Measurements from ENCODE around the gene SEL1L. TPM values are rescaled to one million over a fixed set of nuclear protein-coding genes. Genes with fewer than 3 reads are reported as not detected.

SEL1L gene
- polyA plus RNA-seq, 3 donors = 14.4 to 48.4 (median 42.5) TPM

GRCh38 chr14:81519200-81520011 lies 14.2 kb downstream of the SEL1L start:
- peak; percentile 73 to 86 (median 82) for DNase-seq
- Histone ChIP-seq H3K36me3 (replicated peaks in 1 of 2; ENCODE audit: control insufficient read depth in 1 of 2, insufficient read depth in 2 of 2, low read length in 2 of 2) (peaks cover 58 to 72% of the 10 kb centered on the region in 2 donors), H3K27me3 (ENCODE audit: control insufficient read depth in 2 of 2, insufficient read depth in 2 of 2, low read length in 2 of 2) (no peaks in the 10 kb centered on the region), H3K4me1 (ENCODE audit: control insufficient read depth in 1 of 2, insufficient read depth in 2 of 2, low read length in 2 of 2) (peaks cover 27 to 33% of the 10 kb centered on the region in 2 donors), H3K4me2 (replicated peaks; ENCODE audit: extremely low read depth, low read length, poor library complexity, severe bottlenecking) (peak overlapping the region; percentile 47), H2AFZ (ENCODE audit: insufficient read depth, low read depth, low read length, poor library complexity, severe bottlenecking) (peak overlapping the region; percentile 47), H4K20me1 (ENCODE audit: insufficient read depth, low read length) (peaks cover 21% of the 10 kb centered on the region), H3K27ac (ENCODE audit: low read depth in 1 of 2, low read length in 2 of 2) (peak overlapping the region in 1 of 2 donors; percentile 88), H3K79me2 (ENCODE audit: insufficient read depth, low read length) (peaks cover 54% of the 10 kb centered on the region), H3K9ac (ENCODE audit: insufficient read depth, low read length, poor library complexity, severe bottlenecking) (peak overlapping the region; percentile 52), H3K4me3 (replicated peaks in 1 of 3; ENCODE audit: low read depth in 2 of 3, low read length in 3 of 3) (peak overlapping the region in 2 of 3 experiments; percentile 9 to 44), H3K9me3 (replicated peaks in 1 of 2; ENCODE audit: control insufficient read depth in 1 of 2, insufficient read depth in 1 of 2, low read length in 2 of 2) (no peaks in the 10 kb centered on the region)
- H3K4me1 Mint-ChIP-seq = peaks cover 27% of the 10 kb centered on the region
- peaks cover 61 to 72% of the 10 kb centered on the region in 2 donors for H3K36me3 Mint-ChIP-seq
- TF ChIP-seq CTCF (IDR thresholded peaks at IDR 0.05) = no peak
- H3K27ac Mint-ChIP-seq = peak overlapping the region; percentile 91 to 96 (median 93)
- peaks cover 0 to 3% (median 0%) of the 10 kb centered on the region in 7 donors for H3K9me3 Mint-ChIP-seq
- WGBS (ENCODE audit: insufficient coverage) = 48% methylated on average over 3 of the region's 3 CpGs
- H3K27me3 Mint-ChIP-seq (ENCODE audit: low read depth in 3 of 3) = no peaks in the 10 kb centered on the region
- peak overlapping the region; percentile 31 to 76 for H3K4me3 Mint-ChIP-seq
- intact Hi-C loops (cut with micrococcal nuclease) = no loop called here

DNA sequence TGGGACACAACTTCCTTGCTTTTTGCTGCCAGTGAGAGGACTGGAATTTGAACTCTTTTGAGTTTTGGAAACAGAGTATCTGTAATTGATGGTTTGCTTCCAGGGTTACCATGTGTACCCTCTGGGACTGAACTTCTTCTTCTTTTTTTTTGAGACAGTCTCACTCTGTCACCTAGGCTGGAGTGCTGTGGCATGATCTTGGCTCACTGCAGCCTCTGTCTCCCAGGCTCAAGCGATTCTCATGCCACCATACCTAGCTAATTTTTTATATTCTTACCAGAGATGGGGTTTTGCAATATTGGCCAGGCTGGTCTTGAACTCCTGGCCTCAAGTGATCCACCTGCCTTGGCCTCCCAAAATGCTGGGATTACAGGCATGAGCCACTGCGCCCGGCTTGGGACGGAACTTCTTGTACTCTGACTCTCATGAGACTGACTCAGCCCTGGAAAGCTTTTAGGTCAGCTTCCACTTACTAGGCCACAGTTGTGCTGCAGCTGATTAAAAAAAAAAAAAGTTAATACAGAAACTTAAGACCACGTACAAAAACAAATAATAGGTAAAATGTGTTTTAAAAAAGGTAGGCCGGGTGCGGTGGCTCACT lies 15.8 kb downstream of the SEL1L start:
- H3K27ac ChIP-seq (ENCODE audit: low read depth in 1 of 2, low read length in 2 of 2) = no peak overlapping the region
- H3K36me3 ChIP-seq (replicated peaks in 1 of 2; ENCODE audit: control insufficient read depth in 1 of 2, insufficient read depth in 2 of 2, low read length in 2 of 2) = peaks cover 49 to 72% of the 10 kb centered on the region in 2 donors
- peaks cover 28 to 33% of the 10 kb centered on the region in 2 donors for H3K4me1 ChIP-seq (ENCODE audit: control insufficient read depth in 1 of 2, insufficient read depth in 2 of 2, low read length in 2 of 2)
- H3K79me2 ChIP-seq (ENCODE audit: insufficient read depth, low read length) = peaks cover 49% of the 10 kb centered on the region
- Mint-ChIP-seq H3K4me3 (no peak overlapping the region), H3K9me3 (peaks cover 0 to 7% (median 0%) of the 10 kb centered on the region in 7 donors), H3K27ac (peak overlapping the region in 1 of 7 donors; percentile 10), H3K4me1 (peaks cover 25% of the 10 kb centered on the region), H3K27me3 (ENCODE audit: low read depth in 3 of 3) (no peaks in the 10 kb centered on the region), H3K36me3 (peaks cover 59 to 70% of the 10 kb centered on the region in 2 donors)
- no peak for TF ChIP-seq CTCF (IDR thresholded peaks at IDR 0.05)
- no peak overlapping the region for H3K9ac ChIP-seq (ENCODE audit: insufficient read depth, low read length, poor library complexity, severe bottlenecking)
- WGBS (ENCODE audit: insufficient coverage) = 95% methylated on average over 3 of the region's 7 CpGs
- intact Hi-C loops (cut with micrococcal nuclease) = no loop called here
- peaks cover 0 to 5% of the 10 kb centered on the region in 2 donors for H3K9me3 ChIP-seq (replicated peaks in 1 of 2; ENCODE audit: control insufficient read depth in 1 of 2, insufficient read depth in 1 of 2, low read length in 2 of 2)
- H2AFZ ChIP-seq (ENCODE audit: insufficient read depth, low read depth, low read length, poor library complexity, severe bottlenecking) = no peak overlapping the region
- H4K20me1 ChIP-seq (ENCODE audit: insufficient read depth, low read length) = peaks cover 6% of the 10 kb centered on the region
- DNase-seq = no peak
- no peaks in the 10 kb centered on the region for H3K27me3 ChIP-seq (ENCODE audit: control insufficient read depth in 2 of 2, insufficient read depth in 2 of 2, low read length in 2 of 2)
- no peak overlapping the region for H3K4me3 ChIP-seq (replicated peaks in 1 of 3; ENCODE audit: low read depth in 2 of 3, low read length in 3 of 3)
- H3K4me2 ChIP-seq (replicated peaks; ENCODE audit: extremely low read depth, low read length, poor library complexity, severe bottlenecking) = no peak overlapping the region

All from CD14-positive monocyte (primary cell).